ENCODE data around the gene MGP. TPM values are rescaled to one million over a fixed set of nuclear protein-coding genes. Genes with fewer than 3 reads are reported as not detected.

MGP gene
- total and polyA plus RNA-seq, 2 experiments from 2014 or later, result 117 to 561 TPM

GRCh38 chr12:14874882-14875281, 10.8 kb downstream of the MGP start:
- Histone ChIP-seq H3K27ac (no peak overlapping the region), H2AFZ (no peak overlapping the region), H3K4me2 (no peak overlapping the region), H3K9me3 (ENCODE audit: low read depth) (no peaks in the 10 kb centered on the region), H3K36me3 (replicated peaks; ENCODE audit: insufficient read depth, low read depth) (no peaks in the 10 kb centered on the region), H4K20me1 (ENCODE audit: insufficient read depth, poor library complexity, severe bottlenecking) (no peaks in the 10 kb centered on the region), H3K9me2 (replicated peaks; ENCODE audit: insufficient read depth) (no peaks in the 10 kb centered on the region), H3K27me3 (no peaks in the 10 kb centered on the region), H3K4me3 (no peak overlapping the region), H3K79me2 (no peaks in the 10 kb centered on the region), H3K4me1 (ENCODE audit: insufficient read depth) (no peaks in the 10 kb centered on the region)
- no peak for TF ChIP-seq EZH2phosphoT487 (IDR thresholded peaks at IDR 0.05; ENCODE audit: low read depth, severe bottlenecking, unreplicated experiment)
- TF ChIP-seq CTCF (IDR thresholded peaks at IDR 0.05; ENCODE audit: poor library complexity), result no peak
- WGBS (ENCODE audit: low lambda C conversion rate, missing lambda C conversion rate), result 63% methylated on average over 3 of the region's 3 CpGs
- no peak for DNase-seq (ENCODE audit: low spot score)

DNA sequence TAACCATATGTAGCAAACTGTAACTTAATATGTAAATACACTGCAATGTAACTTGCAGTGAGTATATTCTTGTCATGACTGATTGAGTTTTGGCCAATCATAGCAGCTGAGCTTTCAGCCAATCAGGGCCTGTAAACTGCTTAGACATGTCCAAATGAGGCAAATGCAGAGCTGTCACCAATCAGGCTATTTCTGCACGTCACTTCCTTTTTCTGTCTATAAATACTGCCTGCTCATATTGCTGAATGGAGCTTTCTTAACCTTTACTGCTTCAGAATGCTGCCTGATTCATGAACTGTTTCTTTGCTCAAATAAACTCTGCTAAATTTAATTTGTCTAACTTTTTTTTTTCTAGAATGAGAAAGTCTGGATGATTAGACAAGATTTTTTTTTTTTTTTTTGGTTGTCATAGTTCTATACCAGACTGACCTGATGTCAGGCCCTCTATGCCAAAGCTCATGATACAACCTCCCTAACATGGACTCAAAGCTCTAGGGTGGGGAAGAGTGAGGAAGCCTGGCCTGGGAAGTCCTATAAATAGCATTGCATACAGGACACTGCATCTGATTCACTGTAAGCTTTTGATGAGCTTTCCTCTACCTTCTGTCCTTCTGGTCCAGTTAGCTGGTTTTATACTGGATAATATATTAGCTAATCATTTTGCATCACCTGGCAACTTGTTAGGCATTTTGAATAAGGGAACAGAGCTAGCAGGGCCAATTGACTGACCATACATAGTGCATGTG, 12.0 kb downstream of the MGP start:
- Histone ChIP-seq H3K27me3 (no peaks in the 10 kb centered on the region), H3K27ac (no peak overlapping the region)
- TF ChIP-seq EZH2 (IDR thresholded peaks at IDR 0.05; ENCODE audit: borderline replicate concordance) (no peak), CTCF (IDR thresholded peaks at IDR 0.05; ENCODE audit: poor library complexity) (no peak), EZH2phosphoT487 (IDR thresholded peaks at IDR 0.05; ENCODE audit: low read depth, severe bottlenecking, unreplicated experiment) (no peak)

GRCh38 chr12:14871886-14872285, 13.8 kb downstream of the MGP start:
- H3K36me3 ChIP-seq (replicated peaks; ENCODE audit: insufficient read depth, low read depth), result no peaks in the 10 kb centered on the region
- H3K9me2 ChIP-seq (replicated peaks; ENCODE audit: insufficient read depth), result no peaks in the 10 kb centered on the region
- WGBS (ENCODE audit: low lambda C conversion rate, missing lambda C conversion rate), result 97% methylated on average over 1 of the region's 1 CpG
- H3K27ac ChIP-seq, result no peak overlapping the region
- no peaks in the 10 kb centered on the region for H4K20me1 ChIP-seq (ENCODE audit: insufficient read depth, poor library complexity, severe bottlenecking)
- H3K9me3 ChIP-seq (ENCODE audit: low read depth), result no peaks in the 10 kb centered on the region
- TF ChIP-seq CTCF (IDR thresholded peaks at IDR 0.05; ENCODE audit: poor library complexity), result no peak
- TF ChIP-seq EZH2 (IDR thresholded peaks at IDR 0.05; ENCODE audit: borderline replicate concordance), result no peak
- TF ChIP-seq EZH2phosphoT487 (IDR thresholded peaks at IDR 0.05; ENCODE audit: low read depth, severe bottlenecking, unreplicated experiment), result no peak
- H3K4me2 ChIP-seq, result no peak overlapping the region
- H3K4me3 ChIP-seq, result no peak overlapping the region
- no peak for DNase-seq (ENCODE audit: low spot score)
- no peak overlapping the region for H2AFZ ChIP-seq
- no peaks in the 10 kb centered on the region for H3K4me1 ChIP-seq (ENCODE audit: insufficient read depth)
- no peaks in the 10 kb centered on the region for H3K79me2 ChIP-seq
- H3K27me3 ChIP-seq, result no peaks in the 10 kb centered on the region

More for the DNA sequence above, 12.0 kb downstream of the MGP start:
- Histone ChIP-seq H3K9me3 (ENCODE audit: low read depth) (no peaks in the 10 kb centered on the region), H4K20me1 (ENCODE audit: insufficient read depth, poor library complexity, severe bottlenecking) (no peaks in the 10 kb centered on the region), H3K79me2 (no peaks in the 10 kb centered on the region), H3K4me2 (no peak overlapping the region), H3K36me3 (replicated peaks; ENCODE audit: insufficient read depth, low read depth) (no peaks in the 10 kb centered on the region), H3K4me3 (no peak overlapping the region), H3K4me1 (ENCODE audit: insufficient read depth) (no peaks in the 10 kb centered on the region), H2AFZ (no peak overlapping the region), H3K9me2 (replicated peaks; ENCODE audit: insufficient read depth) (no peaks in the 10 kb centered on the region)
- no peak for DNase-seq (ENCODE audit: low spot score)
- 89% methylated on average over 1 of the region's 1 CpG for WGBS (ENCODE audit: low lambda C conversion rate, missing lambda C conversion rate)

Measured in hepatocyte (in vitro differentiated cells).